Esophagus squamous epithelium (tissue), 4 donors: ENCODE measurements around the gene POU2F2.

Source experiments
- POLR2A ChIP-seq, 4 donors: fragments of 450-650 bp; IDR thresholded peaks; one replicate each; pipeline ENCODE4 v1.6.1; 2017; ENCODE audit warnings: antibody characterized with exemption in 4 of 4, mild to moderate bottlenecking in 4 of 4, moderate library complexity in 3 of 4
- TF ChIP-seq, protein P1 (sequence below), 6 experiments: fragments of 450-650 bp in 4 of 6; fragments of 200-600 bp in 2 of 6; sonication (generic) in 2 of 6; IDR thresholded peaks; one replicate each; pipeline ENCODE4 v1.5.1; 2016 to 2019; ENCODE audit warnings: antibody characterized with exemption in 6 of 6, mild to moderate bottlenecking in 4 of 6, moderate library complexity in 4 of 6

DNA sequence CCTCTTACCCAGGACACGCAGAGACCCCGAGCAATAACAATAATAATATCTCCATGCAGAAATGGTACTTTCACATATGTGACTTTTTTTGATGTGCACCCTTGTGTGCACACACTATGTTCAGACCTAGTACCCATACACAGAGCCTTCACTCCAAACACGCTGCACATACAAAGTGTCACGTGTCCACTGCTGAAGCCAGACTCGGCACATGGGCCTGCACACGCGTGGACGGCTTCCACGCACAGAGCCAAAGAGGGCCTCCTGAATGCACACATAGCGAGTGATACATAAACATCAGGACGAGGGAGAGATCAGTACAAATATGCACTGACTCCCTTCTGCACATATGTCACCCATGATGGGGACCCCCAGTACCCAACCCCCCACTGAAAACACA lies 41.9 kb upstream of the POU2F2 start:
- TF ChIP-seq, protein P1, sequence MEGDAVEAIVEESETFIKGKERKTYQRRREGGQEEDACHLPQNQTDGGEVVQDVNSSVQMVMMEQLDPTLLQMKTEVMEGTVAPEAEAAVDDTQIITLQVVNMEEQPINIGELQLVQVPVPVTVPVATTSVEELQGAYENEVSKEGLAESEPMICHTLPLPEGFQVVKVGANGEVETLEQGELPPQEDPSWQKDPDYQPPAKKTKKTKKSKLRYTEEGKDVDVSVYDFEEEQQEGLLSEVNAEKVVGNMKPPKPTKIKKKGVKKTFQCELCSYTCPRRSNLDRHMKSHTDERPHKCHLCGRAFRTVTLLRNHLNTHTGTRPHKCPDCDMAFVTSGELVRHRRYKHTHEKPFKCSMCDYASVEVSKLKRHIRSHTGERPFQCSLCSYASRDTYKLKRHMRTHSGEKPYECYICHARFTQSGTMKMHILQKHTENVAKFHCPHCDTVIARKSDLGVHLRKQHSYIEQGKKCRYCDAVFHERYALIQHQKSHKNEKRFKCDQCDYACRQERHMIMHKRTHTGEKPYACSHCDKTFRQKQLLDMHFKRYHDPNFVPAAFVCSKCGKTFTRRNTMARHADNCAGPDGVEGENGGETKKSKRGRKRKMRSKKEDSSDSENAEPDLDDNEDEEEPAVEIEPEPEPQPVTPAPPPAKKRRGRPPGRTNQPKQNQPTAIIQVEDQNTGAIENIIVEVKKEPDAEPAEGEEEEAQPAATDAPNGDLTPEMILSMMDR (IDR thresholded peaks at IDR 0.05): no peak
- no peak for TF ChIP-seq POLR2A (IDR thresholded peaks at IDR 0.05)
